CD8-positive, alpha-beta memory T cell (primary cell): ENCODE data around the gene STING1. TPM values are rescaled to one million over a fixed set of nuclear protein-coding genes. Genes with fewer than 3 reads are reported as not detected.
A peak's percentile ranks its signal among the peaks of the same experiment; 100 is the strongest.

Experiments used
- CTCF ChIA-PET: fragments of 350-600 bp; sonication (Branson Sonifier 250); formaldehyde crosslinking; loops from one replicate; lab custom pipeline; 2021; ENCODE audit warnings: antibody characterized with exemption; lab: Charles Lee
- POLR2A ChIA-PET: fragments of 350-600 bp; sonication (Branson Sonifier 250); formaldehyde crosslinking; loops from one replicate; lab custom pipeline; 2021; ENCODE audit warnings: antibody characterized with exemption; lab: Charles Lee
- DNase-seq, 5 donors: peaks; one replicate each; pipeline versions ENCODE4 v3.0.0 to v3.0.0-alpha.2; 2020 to 2022; ENCODE audit warnings: mixed read lengths in 1 of 5
- H3K27ac ChIP-seq: one replicate; pipeline ENCODE4 v1.7.0; 2013; ENCODE audit warnings: low read depth, mild to moderate bottlenecking, low read length, moderate library complexity
- H3K27me3 ChIP-seq: 2 replicates; pipeline ENCODE4 v1.7.0; 2013; ENCODE audit warnings: low read length, mild to moderate bottlenecking; ENCODE audit not compliant: insufficient read depth, poor library complexity, severe bottlenecking
- H3K36me3 ChIP-seq: 2 replicates; pipeline ENCODE4 v1.7.0; 2013; ENCODE audit warnings: mild to moderate bottlenecking, low read length, moderate library complexity; ENCODE audit not compliant: insufficient read depth
- H3K4me1 ChIP-seq: 2 replicates; pipeline ENCODE4 v1.7.0; 2013; ENCODE audit warnings: mild to moderate bottlenecking, low read length, moderate library complexity; ENCODE audit not compliant: insufficient read depth
- H3K4me3 ChIP-seq: 2 replicates; pipeline ENCODE4 v1.7.0; 2013; ENCODE audit warnings: mild to moderate bottlenecking, low read length
- H3K9me3 ChIP-seq: 2 replicates; pipeline ENCODE4 v1.7.0; 2013; ENCODE audit warnings: mild to moderate bottlenecking, low read length
- H3K27ac Mint-ChIP-seq, 8 donors: one replicate each; pipeline ENCODE4 v1.8.0; 2020 to 2021; ENCODE audit warnings: mixed read lengths in 8 of 8, mild to moderate bottlenecking in 6 of 8, inconsistent platforms in 3 of 8, moderate library complexity in 3 of 8
- H3K27me3 Mint-ChIP-seq, 2 donors: one replicate each; pipeline ENCODE4 v1.8.0; 2020 to 2021; ENCODE audit warnings: mixed read lengths in 2 of 2, mild to moderate bottlenecking in 1 of 2, moderate library complexity in 1 of 2
- H3K36me3 Mint-ChIP-seq, 3 donors: one replicate each; pipeline ENCODE4 v1.8.0; 2020 to 2021; ENCODE audit warnings: mixed read lengths in 3 of 3, inconsistent platforms in 1 of 3, mild to moderate bottlenecking in 1 of 3
- H3K4me1 Mint-ChIP-seq, 3 donors: one replicate each; pipeline ENCODE4 v1.8.0; 2020 to 2021; ENCODE audit warnings: mixed read lengths in 3 of 3, inconsistent platforms in 1 of 3, mild to moderate bottlenecking in 1 of 3
- H3K4me3 Mint-ChIP-seq, 7 donors: one replicate each; pipeline ENCODE4 v1.8.0; 2020 to 2021; ENCODE audit warnings: mixed read lengths in 7 of 7, mild to moderate bottlenecking in 6 of 7, moderate library complexity in 4 of 7, inconsistent platforms in 2 of 7
- H3K9me3 Mint-ChIP-seq, 5 donors: one replicate each; pipeline ENCODE4 v1.8.0; 2020 to 2022; ENCODE audit warnings: mixed read lengths in 5 of 5, mild to moderate bottlenecking in 3 of 5, moderate library complexity in 2 of 5, inconsistent platforms in 1 of 5
- polyA plus RNA-seq: library from polyadenylated mRNA; unstranded; fragments of 300-500 nt; fragmentation: Illumina TruSeq; gene quantifications from one replicate; pipeline ENCODE4 v1.2.3, GENCODE V29; 2021
- total RNA-seq, 2 experiments: library from RNA; stranded (reverse); gene quantifications; one replicate each; pipeline ENCODE4 v1.2.3, GENCODE V29; 2021

Gene STING1
- total and polyA plus RNA-seq, 3 experiments from 2014 or later, result 107 to 116 (median 109) TPM

DNA sequence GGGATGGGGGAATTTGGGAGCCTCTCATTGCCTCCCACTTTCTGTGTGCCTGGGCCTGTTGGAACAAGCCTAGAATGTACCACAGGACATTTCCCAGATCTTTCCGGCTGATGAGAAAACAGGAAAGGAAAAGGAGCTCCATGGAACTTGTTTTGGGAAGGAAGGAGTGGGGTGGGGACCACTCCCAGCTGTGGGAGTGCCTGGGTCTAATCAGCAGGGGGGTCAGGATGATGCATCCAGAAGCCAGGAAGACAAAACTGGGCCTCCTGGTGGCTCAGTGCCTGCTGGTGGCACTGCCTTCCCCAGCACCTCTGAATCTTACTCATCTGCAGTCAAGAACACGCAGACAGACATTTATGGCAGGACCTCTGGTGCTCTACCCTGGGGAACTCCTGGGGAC lies 9.0 kb downstream of the STING1 start:
- Histone ChIP-seq H3K36me3 (peaks cover 20% of the 10 kb centered on the region), H3K27ac (peak overlapping the region; percentile 17), H3K4me3 (no peak overlapping the region), H3K4me1 (peaks cover 89% of the 10 kb centered on the region), H3K9me3 (no peaks in the 10 kb centered on the region), H3K27me3 (no peaks in the 10 kb centered on the region)
- Mint-ChIP-seq H3K36me3 (peaks cover 0 to 35% (median 5%) of the 10 kb centered on the region in 3 donors), H3K4me3 (peak overlapping the region in 2 of 7 donors; percentile 9 to 28), H3K4me1 (peaks cover 69 to 92% (median 87%) of the 10 kb centered on the region in 3 donors), H3K27me3 (no peaks in the 10 kb centered on the region), H3K9me3 (no peaks in the 10 kb centered on the region), H3K27ac (peak overlapping the region in 7 of 8 donors; percentile 7 to 96 (median 61))
- no peak for DNase-seq
- ChIA-PET CTCF (interaction anchor here (0.7 kb wide), 1 partner anchor 51 kb away, joined by 3 read pairs; no protein-coding TSS in a partner anchor), POLR2A (interaction anchor here (1.4 kb wide), 1 partner anchor 8 kb away, joined by 5 read pairs; no protein-coding TSS in a partner anchor)

DNA sequence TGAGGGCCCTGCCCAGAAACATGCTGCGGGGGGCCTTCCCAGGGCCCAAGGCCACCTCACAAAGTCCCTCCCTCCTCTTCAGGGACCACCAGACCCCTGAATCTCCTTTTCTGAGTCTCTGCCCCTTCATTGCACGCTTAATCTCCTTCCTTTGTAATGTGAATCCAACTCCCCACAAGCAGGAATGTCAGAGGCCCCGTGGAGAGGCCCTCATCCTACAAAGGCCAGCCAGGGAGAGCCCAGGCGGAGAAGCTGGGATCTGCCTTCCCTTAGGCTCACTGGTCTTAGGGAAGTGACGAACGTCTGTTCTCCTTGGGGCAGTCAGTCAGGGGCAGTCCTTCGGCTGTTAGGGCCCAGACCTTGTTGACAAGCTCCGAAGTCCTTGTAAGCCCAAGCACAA lies 9.5 kb downstream of the STING1 start:
- H3K27me3 ChIP-seq, result no peaks in the 10 kb centered on the region
- H3K4me1 ChIP-seq, result peaks cover 87% of the 10 kb centered on the region
- H3K4me3 ChIP-seq, result no peak overlapping the region
- H3K27me3 Mint-ChIP-seq, result no peaks in the 10 kb centered on the region
- no peaks in the 10 kb centered on the region for H3K9me3 Mint-ChIP-seq
- peaks cover 0 to 31% (median 4%) of the 10 kb centered on the region in 3 donors for H3K36me3 Mint-ChIP-seq
- no peak overlapping the region for H3K27ac ChIP-seq
- H3K27ac Mint-ChIP-seq, result peak overlapping the region in 6 of 8 donors; percentile 54 to 96 (median 80)
- ChIA-PET POLR2A (interaction anchor here (0.6 to 1.4 kb wide), 2 partner anchors 9 to 11 kb away, joined by 4 to 5 read pairs; no protein-coding TSS in a partner anchor), CTCF (interaction anchor here (0.7 kb wide), 1 partner anchor 51 kb away, joined by 3 read pairs; no protein-coding TSS in a partner anchor)
- no peak for DNase-seq
- peak overlapping the region in 1 of 7 donors; percentile 66 for H3K4me3 Mint-ChIP-seq
- H3K9me3 ChIP-seq, result no peaks in the 10 kb centered on the region
- H3K36me3 ChIP-seq, result peaks cover 16% of the 10 kb centered on the region
- peaks cover 69 to 90% (median 86%) of the 10 kb centered on the region in 3 donors for H3K4me1 Mint-ChIP-seq

DNA sequence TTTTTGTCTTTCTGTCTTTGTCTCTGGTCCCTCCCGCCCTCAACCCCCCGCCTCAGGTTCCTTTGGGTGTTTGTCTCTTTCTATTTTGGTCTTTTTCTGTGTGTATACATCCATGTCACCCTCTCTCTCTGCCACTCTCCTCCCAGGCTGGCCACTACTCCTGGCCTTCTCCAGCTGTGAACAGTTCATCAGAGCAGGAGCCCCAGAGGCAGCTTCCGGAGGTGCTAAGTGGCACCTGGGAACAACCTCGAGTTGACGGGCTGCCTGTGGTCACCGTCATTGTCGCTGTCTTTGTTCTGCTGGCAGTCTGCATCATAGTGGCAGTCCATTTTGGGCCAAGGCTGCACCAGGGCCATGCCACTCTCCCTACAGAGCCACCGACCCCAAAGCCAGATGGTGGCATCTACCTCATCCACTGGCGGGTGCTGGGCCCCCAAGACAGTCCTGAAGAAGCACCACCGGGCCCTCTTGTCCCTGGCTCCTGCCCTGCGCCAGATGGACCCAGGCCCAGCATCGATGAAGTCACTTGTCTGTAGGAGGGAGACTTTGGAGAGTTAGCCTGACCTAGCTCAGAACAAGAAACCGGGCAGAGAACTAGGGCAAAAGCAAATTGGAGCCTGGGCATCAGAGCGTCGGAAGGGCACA lies 10.1 kb downstream of the STING1 start:
- Histone ChIP-seq H3K27me3 (no peaks in the 10 kb centered on the region), H3K4me3 (no peak overlapping the region), H3K36me3 (peaks cover 10% of the 10 kb centered on the region), H3K9me3 (no peaks in the 10 kb centered on the region), H3K4me1 (peaks cover 81% of the 10 kb centered on the region), H3K27ac (no peak overlapping the region)
- Mint-ChIP-seq H3K36me3 (peaks cover 0 to 25% (median 4%) of the 10 kb centered on the region in 3 donors), H3K9me3 (no peaks in the 10 kb centered on the region), H3K27ac (peak overlapping the region; percentile 73 to 96 (median 94)), H3K4me1 (peaks cover 69 to 85% (median 80%) of the 10 kb centered on the region in 3 donors), H3K27me3 (no peaks in the 10 kb centered on the region), H3K4me3 (peak overlapping the region; percentile 38 to 97 (median 90))
- no peak for DNase-seq
- POLR2A ChIA-PET, result interaction anchor here (0.6 to 2.4 kb wide), 4 partner anchors 9 to 115 kb away, joined by 4 to 13 read pairs (median 5); partner anchors contain the start of gene STING1
- CTCF ChIA-PET, result no interaction called here

DNA sequence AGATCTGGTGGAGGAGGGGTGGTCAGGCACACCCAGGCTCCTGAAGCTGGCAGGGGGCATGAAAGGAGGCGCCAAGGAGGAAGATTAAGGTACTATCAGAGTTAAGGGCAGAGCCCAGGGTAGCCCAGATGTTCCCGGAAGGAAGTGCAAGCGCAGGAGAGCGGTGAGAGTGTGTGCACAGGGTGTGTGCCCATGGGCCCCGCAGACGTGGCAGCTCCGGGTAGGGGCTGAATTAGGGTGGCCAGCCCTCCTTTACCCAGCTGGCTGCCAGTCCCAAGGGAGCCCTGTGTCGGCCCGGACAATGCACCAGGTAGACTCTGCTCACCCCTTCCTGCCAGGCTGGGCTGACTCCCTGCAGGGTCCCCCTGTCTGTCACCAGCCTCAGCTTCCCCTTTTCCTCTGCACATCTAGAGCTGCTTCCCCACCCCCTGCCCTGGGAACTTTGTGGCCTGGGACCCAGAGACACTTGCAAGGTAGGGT lies 11.7 kb downstream of the STING1 start, which contains the start of gene SMIM33:
TSS of gene SMIM33 (plus strand) at position 184 of the 480 bp plus-strand sequence. CDS start at position 302, 118 bp downstream.
- Histone ChIP-seq H3K27ac (no peak within 1 kb of the TSS), H3K36me3 (peaks cover 4% of the 10 kb centered on the region), H3K9me3 (no peaks in the 10 kb centered on the region), H3K4me3 (peak within 1 kb of the TSS; percentile 36), H3K27me3 (no peaks in the 10 kb centered on the region), H3K4me1 (peaks cover 73% of the 10 kb centered on the region)
- Mint-ChIP-seq H3K4me1 (peaks cover 64 to 76% (median 75%) of the 10 kb centered on the region in 3 donors), H3K27ac (peak within 1 kb of the TSS; percentile 83 to 98 (median 94)), H3K27me3 (no peaks in the 10 kb centered on the region), H3K4me3 (peak within 1 kb of the TSS; percentile 81 to 97 (median 91)), H3K36me3 (peaks cover 0 to 11% (median 4%) of the 10 kb centered on the region in 3 donors), H3K9me3 (no peaks in the 10 kb centered on the region)
- DNase-seq, result peak in 4 of 5 donors; percentile 25 to 57 (median 38)
- CTCF ChIA-PET, result interaction anchor here (0.7 to 1.7 kb wide), 7 partner anchors 8 to 48 kb away, joined by 3 to 7 read pairs (median 3); partner anchors contain the start of gene ECSCR
- POLR2A ChIA-PET, result interaction anchor here (0.6 to 2.4 kb wide), 3 partner anchors 11 to 129 kb away, joined by 3 to 13 read pairs (median 3); partner anchors contain the start of genes PAIP2 and STING1

DNA sequence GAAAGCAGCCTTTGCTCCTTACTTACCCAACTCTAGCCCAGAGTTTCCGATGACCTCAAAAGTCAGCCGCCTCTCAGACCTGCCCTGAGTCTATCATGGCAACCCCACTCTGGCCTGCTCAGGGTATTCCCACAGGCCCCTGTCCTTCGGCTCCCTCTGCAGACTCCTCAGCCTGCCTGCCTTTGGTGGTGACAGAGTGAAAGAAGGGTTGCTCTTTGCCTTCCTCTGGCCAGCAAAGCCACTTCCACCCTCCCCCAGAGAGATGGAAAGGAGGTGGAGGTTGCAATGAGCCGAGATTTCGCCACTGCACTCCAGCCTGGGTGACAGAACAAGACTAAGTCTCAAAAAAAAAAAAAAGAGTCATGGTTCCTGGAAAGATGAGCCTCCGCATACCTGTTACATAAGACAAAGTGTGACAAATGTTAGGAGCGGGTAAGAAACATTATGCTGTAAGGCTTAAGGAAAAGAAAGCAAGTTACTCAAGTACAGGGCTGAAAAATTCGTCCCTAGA lies 14.1 kb downstream of the STING1 start:
- Mint-ChIP-seq H3K4me1 (peaks cover 45 to 53% (median 52%) of the 10 kb centered on the region in 3 donors), H3K27ac (peak overlapping the region in 3 of 8 donors; percentile 46 to 75 (median 69)), H3K36me3 (no peaks in the 10 kb centered on the region), H3K9me3 (no peaks in the 10 kb centered on the region), H3K27me3 (no peaks in the 10 kb centered on the region), H3K4me3 (peak overlapping the region in 4 of 7 donors; percentile 20 to 76 (median 66))
- Histone ChIP-seq H3K27me3 (no peaks in the 10 kb centered on the region), H3K36me3 (no peaks in the 10 kb centered on the region), H3K27ac (no peak overlapping the region), H3K9me3 (no peaks in the 10 kb centered on the region), H3K4me3 (no peak overlapping the region), H3K4me1 (peaks cover 49% of the 10 kb centered on the region)
- POLR2A ChIA-PET, result interaction anchor here (0.6 kb wide), 1 partner anchor 10 kb away, joined by 4 read pairs; no protein-coding TSS in a partner anchor
- no peak for DNase-seq
- CTCF ChIA-PET, result interaction anchor here (0.8 kb wide), 1 partner anchor 10 kb away, joined by 3 read pairs; no protein-coding TSS in a partner anchor

DNA sequence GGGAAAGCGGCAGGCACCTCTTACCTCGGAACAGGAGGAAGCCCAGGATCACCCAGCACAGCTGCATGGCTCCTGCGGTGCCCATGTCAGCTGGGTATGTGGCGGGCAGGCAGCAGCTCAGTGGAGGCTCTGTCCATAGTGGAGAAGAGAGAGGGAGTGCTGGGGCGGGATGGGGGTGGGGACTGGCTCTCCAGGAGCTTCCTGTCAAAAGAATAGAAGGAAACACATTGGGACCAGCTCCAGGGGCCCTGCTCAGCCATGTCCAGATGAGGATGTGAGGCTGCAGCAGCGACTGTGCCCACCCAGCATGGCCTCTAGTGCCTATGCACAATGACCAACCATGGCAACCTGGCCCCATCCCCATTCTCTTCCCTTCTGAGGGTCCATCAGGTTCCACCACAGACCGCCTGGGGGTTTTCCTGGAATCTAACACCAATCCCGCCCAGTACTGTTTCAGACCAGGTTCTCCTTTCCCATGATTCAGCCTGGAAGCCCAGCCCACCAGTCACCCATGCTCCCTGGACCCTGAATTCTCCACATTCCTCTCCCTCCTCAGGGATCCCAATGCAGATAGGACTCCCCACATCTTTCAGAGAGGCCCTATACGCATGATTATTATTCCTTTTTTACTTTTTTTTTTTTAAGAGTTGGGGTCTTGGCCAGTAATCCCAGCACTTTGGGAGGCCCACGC lies 19.8 kb downstream of the STING1 start, which contains the start of gene ECSCR:
TSS of gene ECSCR (minus strand) at position 158 of the 691 bp plus-strand sequence. CDS start at position 85, 73 bp downstream.
- Mint-ChIP-seq H3K4me3 (no peak within 1 kb of the TSS), H3K9me3 (no peaks in the 10 kb centered on the region), H3K4me1 (peaks cover 17 to 31% (median 24%) of the 10 kb centered on the region in 3 donors), H3K36me3 (no peaks in the 10 kb centered on the region), H3K27ac (peak within 1 kb of the TSS in 2 of 8 donors; percentile 32 to 52), H3K27me3 (no peaks in the 10 kb centered on the region)
- H3K4me3 ChIP-seq, result no peak within 1 kb of the TSS
- no peak within 1 kb of the TSS for H3K27ac ChIP-seq
- no peaks in the 10 kb centered on the region for H3K9me3 ChIP-seq
- DNase-seq, result no peak
- CTCF ChIA-PET, result interaction anchor here (0.7 kb wide), 1 partner anchor 9 kb away, joined by 3 read pairs; the partner anchor contains the start of gene SMIM33
- POLR2A ChIA-PET, result interaction anchor here (0.6 to 1.5 kb wide), 2 partner anchors 20 to 121 kb away, joined by 3 to 4 read pairs; partner anchors contain the start of genes PAIP2 and STING1
- no peaks in the 10 kb centered on the region for H3K27me3 ChIP-seq
- H3K36me3 ChIP-seq, result no peaks in the 10 kb centered on the region
- H3K4me1 ChIP-seq, result peaks cover 43% of the 10 kb centered on the region

DNA sequence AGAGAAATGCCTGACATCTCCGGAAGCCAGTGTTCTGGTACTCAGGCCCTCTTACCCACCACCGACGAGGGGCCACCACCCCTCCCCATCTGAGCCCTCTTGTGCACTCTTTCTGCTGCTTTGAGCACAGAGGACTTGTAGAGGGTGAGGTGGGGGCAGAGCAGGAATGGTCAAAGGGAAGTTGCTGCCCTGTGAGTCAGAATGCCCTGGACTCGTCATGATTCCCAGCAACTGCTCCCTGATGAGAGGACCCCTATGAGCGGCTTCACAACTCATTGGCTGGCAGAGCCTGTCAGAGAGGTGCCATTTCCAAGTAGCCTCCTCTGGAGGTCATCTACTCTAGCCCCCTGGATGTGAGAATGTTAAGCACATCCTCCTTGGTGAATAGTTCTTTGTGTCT lies 20.9 kb downstream of the STING1 start:
- H3K36me3 ChIP-seq, result no peaks in the 10 kb centered on the region
- CTCF ChIA-PET, result no interaction called here
- Mint-ChIP-seq H3K4me3 (no peak overlapping the region), H3K27me3 (no peaks in the 10 kb centered on the region), H3K9me3 (no peaks in the 10 kb centered on the region), H3K27ac (peak overlapping the region in 1 of 8 donors; percentile 52), H3K4me1 (peaks cover 25 to 42% (median 34%) of the 10 kb centered on the region in 3 donors), H3K36me3 (no peaks in the 10 kb centered on the region)
- H3K27me3 ChIP-seq, result no peaks in the 10 kb centered on the region
- H3K27ac ChIP-seq, result no peak overlapping the region
- POLR2A ChIA-PET, result interaction anchor here (1.5 kb wide), 1 partner anchor 21 kb away, joined by 4 read pairs; the partner anchor contains the start of gene STING1
- H3K4me1 ChIP-seq, result peaks cover 50% of the 10 kb centered on the region
- no peaks in the 10 kb centered on the region for H3K9me3 ChIP-seq
- no peak overlapping the region for H3K4me3 ChIP-seq
- DNase-seq, result no peak
